Measurements from ENCODE around the gene ADAMTS18. TPM values are rescaled to one million over a fixed set of nuclear protein-coding genes. Genes with fewer than 3 reads are reported as not detected.

Gene ADAMTS18
- total RNA-seq, 2 donors from 2014 or later = 0.52 to 2.6 TPM

DNA sequence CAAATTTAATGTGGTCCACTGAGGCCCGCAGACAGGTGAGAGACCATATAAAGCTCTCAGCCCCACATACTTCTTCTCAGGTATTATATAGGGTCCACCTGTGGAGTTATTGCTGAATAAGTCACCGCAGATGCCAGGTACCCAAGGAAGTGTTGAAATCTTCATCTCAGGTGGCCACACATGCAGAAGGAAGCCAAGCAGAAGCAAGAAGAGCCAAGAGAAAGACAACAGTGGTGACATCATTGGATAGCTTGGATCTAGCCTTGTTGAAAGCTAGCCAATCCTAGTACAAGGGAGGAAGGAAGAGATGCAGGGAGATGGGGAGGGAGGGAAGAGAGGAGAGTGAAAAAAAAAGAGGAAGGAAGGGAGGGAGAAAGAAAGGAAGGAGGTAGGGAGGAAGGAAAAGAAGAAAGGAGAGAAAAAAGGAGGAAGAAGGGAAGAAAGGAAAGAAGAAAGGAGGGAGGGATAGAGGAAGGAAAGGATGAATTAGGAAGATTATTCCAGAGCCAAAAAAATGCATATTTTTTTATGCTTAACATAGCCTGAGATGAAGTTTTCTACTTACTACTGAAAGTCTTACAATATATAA lies 12.5 kb downstream of the ADAMTS18 start:
- H3K9me3 ChIP-seq = no peaks in the 10 kb centered on the region
- H3K4me3 ChIP-seq = no peak overlapping the region
- no peak for DNase-seq
- TF ChIP-seq POLR2A (IDR thresholded peaks at IDR 0.05) = no peak
- TF ChIP-seq, protein P1, sequence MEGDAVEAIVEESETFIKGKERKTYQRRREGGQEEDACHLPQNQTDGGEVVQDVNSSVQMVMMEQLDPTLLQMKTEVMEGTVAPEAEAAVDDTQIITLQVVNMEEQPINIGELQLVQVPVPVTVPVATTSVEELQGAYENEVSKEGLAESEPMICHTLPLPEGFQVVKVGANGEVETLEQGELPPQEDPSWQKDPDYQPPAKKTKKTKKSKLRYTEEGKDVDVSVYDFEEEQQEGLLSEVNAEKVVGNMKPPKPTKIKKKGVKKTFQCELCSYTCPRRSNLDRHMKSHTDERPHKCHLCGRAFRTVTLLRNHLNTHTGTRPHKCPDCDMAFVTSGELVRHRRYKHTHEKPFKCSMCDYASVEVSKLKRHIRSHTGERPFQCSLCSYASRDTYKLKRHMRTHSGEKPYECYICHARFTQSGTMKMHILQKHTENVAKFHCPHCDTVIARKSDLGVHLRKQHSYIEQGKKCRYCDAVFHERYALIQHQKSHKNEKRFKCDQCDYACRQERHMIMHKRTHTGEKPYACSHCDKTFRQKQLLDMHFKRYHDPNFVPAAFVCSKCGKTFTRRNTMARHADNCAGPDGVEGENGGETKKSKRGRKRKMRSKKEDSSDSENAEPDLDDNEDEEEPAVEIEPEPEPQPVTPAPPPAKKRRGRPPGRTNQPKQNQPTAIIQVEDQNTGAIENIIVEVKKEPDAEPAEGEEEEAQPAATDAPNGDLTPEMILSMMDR (IDR thresholded peaks at IDR 0.05) = no peak
- no peaks in the 10 kb centered on the region for H3K27me3 ChIP-seq
- intact Hi-C loops (cut with DNase I) = no loop called here
- WGBS, 2 donors = 84 to 96% methylated on average over 2 of the region's 2 CpGs
- no peak overlapping the region for H3K27ac ChIP-seq
- no peak for ATAC-seq
- no peaks in the 10 kb centered on the region for H3K4me1 ChIP-seq
- no peaks in the 10 kb centered on the region for H3K36me3 ChIP-seq (replicated peaks in 1 of 2; ENCODE audit: insufficient read depth in 1 of 2, low read depth in 2 of 2)

DNA sequence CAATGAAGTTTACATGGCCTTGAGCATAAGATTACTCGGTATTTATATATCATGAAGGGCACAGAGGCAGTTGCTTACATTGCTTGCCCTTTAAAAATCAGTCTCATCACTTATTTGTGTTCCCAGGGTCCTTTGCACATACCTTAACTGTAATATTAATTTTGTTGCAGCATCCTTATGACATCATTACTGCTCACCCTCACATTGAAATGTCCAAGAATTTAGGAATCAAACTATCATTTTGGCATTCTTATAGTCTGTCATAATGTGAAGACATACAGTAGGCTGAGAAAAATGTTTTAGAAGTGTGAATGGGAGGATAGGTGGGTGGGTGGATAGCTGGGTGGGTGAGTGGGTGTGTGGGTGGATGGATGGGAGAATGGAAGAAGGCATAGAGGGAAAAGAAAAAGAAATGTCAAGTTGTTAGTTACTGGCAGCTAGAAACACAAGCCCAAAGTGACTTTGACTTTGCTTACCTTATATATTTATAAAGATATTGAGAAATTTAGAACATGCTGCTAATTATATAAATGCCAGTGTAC lies 17.8 kb downstream of the ADAMTS18 start:
- Histone ChIP-seq H3K4me1 (no peaks in the 10 kb centered on the region), H3K4me3 (no peak overlapping the region), H3K27me3 (no peaks in the 10 kb centered on the region), H3K9me3 (no peaks in the 10 kb centered on the region), H3K27ac (no peak overlapping the region), H3K36me3 (replicated peaks in 1 of 2; ENCODE audit: insufficient read depth in 1 of 2, low read depth in 2 of 2) (no peaks in the 10 kb centered on the region)
- 14 to 48% methylated on average over 1 of the region's 1 CpG for WGBS, 2 donors
- TF ChIP-seq, protein P1 (IDR thresholded peaks at IDR 0.05) = no peak
- no peak for TF ChIP-seq POLR2A (IDR thresholded peaks at IDR 0.05)
- intact Hi-C loops (cut with DNase I) = no loop called here
- ATAC-seq (no peak), DNase-seq (no peak)

DNA sequence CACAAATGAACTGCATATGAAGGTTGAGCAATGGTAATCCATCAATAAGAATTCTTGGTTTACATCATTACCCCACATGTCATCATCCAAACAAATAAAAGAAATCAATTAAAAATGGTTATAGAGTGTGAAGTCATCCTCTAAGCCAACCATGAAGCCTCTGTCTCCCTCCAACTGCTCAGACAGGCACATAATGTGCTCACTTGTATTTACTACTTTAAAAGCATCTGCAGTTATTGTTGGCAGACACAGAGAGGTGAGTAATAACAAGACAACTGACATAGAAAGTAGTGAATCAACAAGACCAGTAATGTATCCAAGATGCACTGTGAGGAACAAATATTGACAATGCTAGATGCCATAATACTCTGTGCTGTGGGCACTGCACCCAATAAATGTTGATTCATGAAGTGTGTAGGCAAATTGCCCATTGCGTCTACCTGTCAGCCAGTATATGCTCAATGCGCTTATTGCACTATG lies 20.0 kb downstream of the ADAMTS18 start:
- Histone ChIP-seq H3K4me1 (no peaks in the 10 kb centered on the region), H3K27ac (no peak overlapping the region), H3K9me3 (no peaks in the 10 kb centered on the region), H3K4me3 (no peak overlapping the region), H3K36me3 (replicated peaks in 1 of 2; ENCODE audit: insufficient read depth in 1 of 2, low read depth in 2 of 2) (no peaks in the 10 kb centered on the region), H3K27me3 (no peaks in the 10 kb centered on the region)
- TF ChIP-seq, protein P1 (IDR thresholded peaks at IDR 0.05) = no peak
- TF ChIP-seq POLR2A (IDR thresholded peaks at IDR 0.05) = no peak
- intact Hi-C loops (cut with DNase I) = no loop called here
- DNase-seq (no peak), ATAC-seq (no peak)
- WGBS, 2 donors = 70 to 82% methylated on average over 2 of the region's 2 CpGs

DNA sequence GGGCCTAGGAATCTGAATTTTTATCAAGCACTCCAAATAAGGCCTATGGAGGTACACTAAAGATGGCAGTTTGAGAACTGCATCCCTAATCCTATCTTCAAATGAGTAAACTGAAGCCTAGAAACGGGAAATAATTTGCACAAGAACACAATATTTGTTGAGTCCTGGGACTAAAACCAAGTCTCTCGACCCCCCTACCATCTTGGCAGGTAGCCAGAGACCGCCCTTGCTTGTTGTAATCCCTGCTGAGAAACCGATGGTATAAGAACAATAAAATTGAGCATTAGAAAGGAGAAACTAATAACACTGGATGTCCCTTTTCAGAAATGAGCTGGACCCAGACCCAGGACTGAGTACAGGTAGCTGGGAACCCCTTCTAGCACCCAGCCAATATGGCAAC lies 24.4 kb downstream of the ADAMTS18 start:
- intact Hi-C loops (cut with DNase I) = no loop called here

More for the DNA sequence above, 24.4 kb downstream of the ADAMTS18 start:
- H3K27me3 ChIP-seq = no peaks in the 10 kb centered on the region
- H3K4me1 ChIP-seq = no peaks in the 10 kb centered on the region
- no peak overlapping the region for H3K27ac ChIP-seq
- no peak for TF ChIP-seq POLR2A (IDR thresholded peaks at IDR 0.05)
- TF ChIP-seq, protein P1 (IDR thresholded peaks at IDR 0.05) = no peak
- no peak for DNase-seq
- H3K4me3 ChIP-seq = no peak overlapping the region
- 66 to 69% methylated on average over 4 of the region's 4 CpGs for whole genome bisulfite sequencing, 2 donors
- no peak for ATAC-seq
- H3K9me3 ChIP-seq = no peaks in the 10 kb centered on the region
- H3K36me3 ChIP-seq (replicated peaks in 1 of 2; ENCODE audit: insufficient read depth in 1 of 2, low read depth in 2 of 2) = no peaks in the 10 kb centered on the region

All from body of pancreas (tissue), 4 donors.